SU-DHL-6 (cell line): ENCODE results near the gene SRRM4.

Experiments used
- H2AFZ ChIP-seq: fragments of 200-600 bp; sonication (generic); 2 replicates; pipeline ENCODE4 v1.6.1; 2014; ENCODE audit warnings: low read depth, mild to moderate bottlenecking, moderate library complexity, mixed read lengths, antibody characterized with exemption, low read length; ENCODE audit not compliant: severe bottlenecking
- H3F3A ChIP-seq: fragments of 200-600 bp; shearing (Covaris generic); 2 replicates; pipeline ENCODE4 v1.6.0; 2016; ENCODE audit warnings: antibody characterized with exemption, mild to moderate bottlenecking; ENCODE audit not compliant: insufficient read depth
- H3K27ac ChIP-seq: fragments of 200-600 bp; sonication (generic); 2 replicates; pipeline ENCODE4 v1.5.1; 2016; ENCODE audit warnings: low read depth, mild to moderate bottlenecking, low read length, moderate library complexity, mixed read lengths
- H3K27me3 ChIP-seq: fragments of 200-600 bp; sonication (generic), shearing (Covaris generic); 2 replicates; pipeline ENCODE4 v1.6.0; 2014; ENCODE audit warnings: mild to moderate bottlenecking, low read length
- H3K36me3 ChIP-seq: fragments of 200-600 bp; sonication (generic); 2 replicates; pipeline ENCODE4 v1.6.1; 2014; ENCODE audit warnings: mild to moderate bottlenecking, low read length, mixed read lengths
- H3K4me2 ChIP-seq: fragments of 300-600, 200-600 bp; shearing (Covaris generic), sonication (generic); 2 replicates; pipeline ENCODE4 v1.6.0; 2014; ENCODE audit warnings: low read length, low read depth, mild to moderate bottlenecking; ENCODE audit not compliant: poor library complexity, severe bottlenecking
- H3K4me3 ChIP-seq: fragments of 200-600 bp; sonication (generic); 2 replicates; pipeline ENCODE4 v1.5.1; 2014; ENCODE audit warnings: antibody characterized with exemption, low read length, mild to moderate bottlenecking, mixed read lengths; ENCODE audit not compliant: insufficient read depth, poor library complexity, severe bottlenecking
- H3K79me2 ChIP-seq: fragments of 200-600 bp; sonication (generic); 2 replicates; pipeline ENCODE4 v1.6.1; 2014; ENCODE audit warnings: mild to moderate bottlenecking, low read length, moderate library complexity; ENCODE audit not compliant: insufficient read depth
- H3K9ac ChIP-seq: fragments of 200-600 bp; sonication (generic); 2 replicates; pipeline ENCODE4 v1.7.0; 2014; ENCODE audit warnings: mild to moderate bottlenecking, low read length
- H3K9me2 ChIP-seq: fragments of 200-600 bp; sonication (generic); replicated peaks from 2 replicates; pipeline ENCODE4 v1.6.1; 2014; ENCODE audit warnings: low read length; ENCODE audit not compliant: insufficient read depth
- H3K9me3 ChIP-seq: fragments of 200-600 bp; sonication (generic); 2 replicates; pipeline ENCODE4 v1.6.1; 2014; ENCODE audit warnings: low read length, mixed read lengths; ENCODE audit not compliant: insufficient read depth
- H4K20me1 ChIP-seq: fragments of 200-600 bp; sonication (generic); 2 replicates; pipeline ENCODE4 v1.6.1; 2014; ENCODE audit warnings: low read depth, mild to moderate bottlenecking, antibody characterized with exemption, low read length, moderate library complexity, mixed read lengths
- CTCF ChIP-seq: fragments of 200-600 bp; sonication (generic); IDR thresholded peaks from one replicate; pipeline ENCODE4 v1.5.1; 2017; ENCODE audit warnings: antibody characterized with exemption, mild to moderate bottlenecking, low read length, moderate library complexity; ENCODE audit not compliant: insufficient read depth, poor library complexity, severe bottlenecking
- EZH2phosphoT487 ChIP-seq: fragments of 200-600 bp; sonication (generic), shearing (Covaris generic); conservative IDR thresholded peaks from 2 replicates; pipeline ENCODE4 v1.6.1; 2018; ENCODE audit warnings: mild to moderate bottlenecking, antibody characterized with exemption, low read length, moderate library complexity, mixed read lengths

SRRM4 gene

GRCh38 chr12:119079530-119079929, 98.2 kb downstream of the SRRM4 start:
- H3K79me2 ChIP-seq, result no peaks in the 10 kb centered on the region
- no peak overlapping the region for H3K4me2 ChIP-seq
- no peak for TF ChIP-seq EZH2phosphoT487
- TF ChIP-seq CTCF, result no peak
- H3F3A ChIP-seq, result no peaks in the 10 kb centered on the region
- no peaks in the 10 kb centered on the region for H3K27me3 ChIP-seq
- H3K4me3 ChIP-seq, result no peak overlapping the region
- no peak overlapping the region for H3K27ac ChIP-seq
- no peaks in the 10 kb centered on the region for H3K9me3 ChIP-seq
- H3K36me3 ChIP-seq, result no peaks in the 10 kb centered on the region
- H3K9me2 ChIP-seq, result no peaks in the 10 kb centered on the region
- H3K9ac ChIP-seq, result no peak overlapping the region
- no peaks in the 10 kb centered on the region for H4K20me1 ChIP-seq
- H2AFZ ChIP-seq, result no peak overlapping the region

DNA sequence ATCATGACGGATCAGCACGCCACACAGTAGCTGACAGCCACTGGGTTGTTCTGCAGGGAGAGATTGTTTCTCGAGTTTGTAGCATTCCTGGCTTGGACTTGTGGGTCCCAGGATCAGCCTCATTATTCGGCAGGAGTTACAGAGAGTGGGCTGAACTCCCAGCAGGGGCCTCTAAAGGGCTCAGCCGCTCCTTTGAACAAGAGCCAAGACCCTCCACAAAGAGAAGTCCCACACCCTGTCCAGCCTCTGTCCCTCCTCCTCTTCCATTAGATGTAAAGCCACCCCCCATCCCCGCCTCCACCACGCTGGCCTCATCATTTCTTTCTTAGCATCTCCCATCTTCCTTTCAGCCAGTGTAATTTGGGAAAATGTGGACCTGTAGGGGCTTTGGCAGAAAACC, 100.7 kb downstream of the SRRM4 start:
- no peaks in the 10 kb centered on the region for H3K27me3 ChIP-seq

DNA sequence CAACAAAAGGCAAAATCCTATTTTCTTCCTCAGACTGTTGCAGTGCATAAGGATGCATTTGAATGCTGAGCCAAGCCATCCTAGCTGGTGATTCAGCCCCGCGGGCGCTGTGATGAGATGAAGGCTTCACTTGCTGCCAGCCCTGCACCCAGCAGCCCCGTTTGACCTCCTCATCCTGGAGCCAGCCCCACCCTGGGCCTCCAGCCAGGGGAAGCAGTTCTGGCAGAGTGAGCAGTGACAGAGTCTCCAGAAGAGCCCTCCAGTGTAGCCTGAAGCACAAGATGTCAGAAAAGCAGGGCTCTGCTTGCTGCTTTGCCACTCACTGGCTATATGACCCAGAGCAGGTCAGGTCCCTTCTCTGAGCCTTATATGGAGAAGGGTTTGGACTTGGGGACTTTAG, 101.2 kb downstream of the SRRM4 start:
- Histone ChIP-seq H3K79me2 (no peaks in the 10 kb centered on the region), H3K4me3 (no peak overlapping the region)

More for the DNA sequence above, 100.7 kb downstream of the SRRM4 start:
- H3K79me2 ChIP-seq, result no peaks in the 10 kb centered on the region
- no peaks in the 10 kb centered on the region for H3K9me3 ChIP-seq
- H4K20me1 ChIP-seq, result no peaks in the 10 kb centered on the region
- H3K36me3 ChIP-seq, result no peaks in the 10 kb centered on the region
- H3K4me3 ChIP-seq, result no peak overlapping the region
- no peak overlapping the region for H3K27ac ChIP-seq
- no peaks in the 10 kb centered on the region for H3K9me2 ChIP-seq
- no peak overlapping the region for H2AFZ ChIP-seq
- no peak for TF ChIP-seq CTCF
- no peak for TF ChIP-seq EZH2phosphoT487
- H3K9ac ChIP-seq, result no peak overlapping the region
- no peak overlapping the region for H3K4me2 ChIP-seq
- no peaks in the 10 kb centered on the region for H3F3A ChIP-seq

More for the DNA sequence above, 101.2 kb downstream of the SRRM4 start:
- Histone ChIP-seq H2AFZ (no peak overlapping the region), H3K9me3 (no peaks in the 10 kb centered on the region), H3F3A (no peaks in the 10 kb centered on the region), H3K27me3 (no peaks in the 10 kb centered on the region), H3K4me2 (no peak overlapping the region), H3K9ac (no peak overlapping the region), H3K36me3 (no peaks in the 10 kb centered on the region), H3K9me2 (no peaks in the 10 kb centered on the region), H3K27ac (no peak overlapping the region), H4K20me1 (no peaks in the 10 kb centered on the region)
- TF ChIP-seq CTCF, result no peak
- no peak for TF ChIP-seq EZH2phosphoT487
